Upper lobe of left lung (tissue), 6 donors: ENCODE results near the gene LRRC7. TPM values are rescaled to one million over a fixed set of nuclear protein-coding genes. Genes with fewer than 3 reads are reported as not detected.

Experiments
- ATAC-seq, 2 donors: fragments of 200-7000 bp; cut with Tn5 transposase; one replicate each; pipeline ENCODE4 v1.9.1; 2022; ENCODE audit warnings: mild to moderate bottlenecking in 2 of 2, moderate library complexity in 2 of 2; ENCODE audit not compliant: low FRiP score in 2 of 2
- DNase-seq, 2 donors: peaks; one replicate each; pipeline ENCODE4 v3.0.0-alpha.2; 2019 to 2020
- H3K27ac ChIP-seq, 4 donors: fragments of 200-600 bp; sonication (generic); one replicate each; pipeline ENCODE4 v1.5.1; 2016 to 2019
- H3K27me3 ChIP-seq, 4 donors: fragments of 200-600 bp; sonication (generic); one replicate each; pipeline ENCODE4 v1.5.1; 2017 to 2019
- H3K36me3 ChIP-seq, 4 donors: fragments of 200-600 bp; sonication (generic); one replicate each; pipeline ENCODE4 v1.5.1; 2016 to 2019
- H3K4me1 ChIP-seq, 4 donors: fragments of 200-600 bp; sonication (generic); one replicate each; pipeline ENCODE4 v1.5.1; 2018 to 2019
- H3K4me3 ChIP-seq, 4 donors: fragments of 200-600 bp; sonication (generic); one replicate each; pipeline ENCODE4 v1.5.1; 2017 to 2019; ENCODE audit warnings: mild to moderate bottlenecking in 2 of 4, moderate library complexity in 1 of 4
- H3K9me3 ChIP-seq, 4 donors: fragments of 200-600 bp; sonication (generic); one replicate each; pipeline ENCODE4 v1.5.1; 2018 to 2019
- CTCF ChIP-seq, 6 experiments: fragments of 450-650 bp in 4 of 6; fragments of 200-600 bp in 2 of 6; sonication (generic) in 2 of 6; IDR thresholded peaks; one replicate each; pipeline ENCODE4 v1.5.1; 2016 to 2019; ENCODE audit warnings: antibody characterized with exemption in 6 of 6
- EP300 ChIP-seq, 4 donors: sonication (generic); formaldehyde crosslinking; IDR thresholded peaks; one replicate each; pipeline ENCODE4 v1.5.1; 2017; ENCODE audit warnings: antibody characterized with exemption in 4 of 4, control low read depth in 2 of 4
- POLR2A ChIP-seq, 4 donors: fragments of 450-650 bp; IDR thresholded peaks; one replicate each; pipeline ENCODE4 v1.5.1; 2016 to 2017; ENCODE audit warnings: antibody characterized with exemption in 4 of 4, mild to moderate bottlenecking in 2 of 4
- POLR2AphosphoS5 ChIP-seq, 2 donors: sonication (generic); formaldehyde crosslinking; IDR thresholded peaks; one replicate each; pipeline ENCODE4 v1.5.1; 2017; ENCODE audit warnings: antibody characterized with exemption in 2 of 2
- WGBS, 2 donors: methylation state at CpG; one replicate each; pipeline ENCODE4 v1.1.5; 2017 to 2018; 5-methylcytosine and 5-hydroxymethylcytosine counted together
- total RNA-seq, 6 donors: library from RNA; depleted of rRNA in 4 of 6; stranded (reverse); fragments of >200 nt in 4 of 6; gene quantifications; one replicate each; pipeline versions ENCODE4 v1.1.0 to v1.2.1, GENCODE V29; 2016 to 2021
- donor health status: DM: no; HTN: no; CAD: no; lungs with moderate emphysema.
- donor health status: DM: no; HTN: yes; CAD: no; lungs with severe emphysema.

LRRC7 gene
- total RNA-seq, 6 donors from 2014 or later: not detected

GRCh38 chr1:69585666-69586065, 17.9 kb downstream of the LRRC7 start:
- ATAC-seq (no peak), DNase-seq (no peak)
- no peaks in the 10 kb centered on the region for H3K9me3 ChIP-seq

DNA sequence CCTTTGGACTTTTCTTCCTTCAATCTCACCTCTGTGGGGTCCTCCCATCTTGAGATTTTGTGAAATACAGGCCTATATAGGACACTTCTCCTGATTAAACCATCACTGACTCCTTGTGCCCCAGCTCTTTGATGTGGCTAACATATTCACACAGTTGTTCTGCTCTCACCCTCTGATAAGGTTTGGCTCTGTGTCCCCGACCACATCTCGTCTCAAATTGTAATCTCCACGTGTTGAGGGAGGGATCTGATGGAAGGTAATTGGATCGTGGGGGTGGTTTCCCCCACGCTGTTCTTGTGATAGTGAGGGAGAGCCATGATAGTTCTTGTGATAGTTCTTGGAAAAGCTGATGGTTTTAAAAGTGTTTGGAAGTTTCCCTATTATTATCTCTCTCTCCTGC, 19.7 kb downstream of the LRRC7 start:
- no peak overlapping the region for H3K4me3 ChIP-seq
- TF ChIP-seq POLR2AphosphoS5 (IDR thresholded peaks at IDR 0.05) (no peak), CTCF (IDR thresholded peaks at IDR 0.05) (no peak), POLR2A (IDR thresholded peaks at IDR 0.05) (no peak), EP300 (IDR thresholded peaks at IDR 0.05) (no peak)
- no peak for ATAC-seq

More at GRCh38 chr1:69585666-69586065, 17.9 kb downstream of the LRRC7 start:
- no peak overlapping the region for H3K27ac ChIP-seq
- no peak overlapping the region for H3K4me3 ChIP-seq
- 34 to 70% methylated on average over 2 of the region's 2 CpGs for WGBS, 2 donors
- no peak for TF ChIP-seq EP300 (IDR thresholded peaks at IDR 0.05)
- no peak for TF ChIP-seq CTCF (IDR thresholded peaks at IDR 0.05)
- no peak for TF ChIP-seq POLR2AphosphoS5 (IDR thresholded peaks at IDR 0.05)
- TF ChIP-seq POLR2A (IDR thresholded peaks at IDR 0.05): no peak
- H3K4me1 ChIP-seq: no peaks in the 10 kb centered on the region
- no peaks in the 10 kb centered on the region for H3K36me3 ChIP-seq
- H3K27me3 ChIP-seq: no peaks in the 10 kb centered on the region

DNA sequence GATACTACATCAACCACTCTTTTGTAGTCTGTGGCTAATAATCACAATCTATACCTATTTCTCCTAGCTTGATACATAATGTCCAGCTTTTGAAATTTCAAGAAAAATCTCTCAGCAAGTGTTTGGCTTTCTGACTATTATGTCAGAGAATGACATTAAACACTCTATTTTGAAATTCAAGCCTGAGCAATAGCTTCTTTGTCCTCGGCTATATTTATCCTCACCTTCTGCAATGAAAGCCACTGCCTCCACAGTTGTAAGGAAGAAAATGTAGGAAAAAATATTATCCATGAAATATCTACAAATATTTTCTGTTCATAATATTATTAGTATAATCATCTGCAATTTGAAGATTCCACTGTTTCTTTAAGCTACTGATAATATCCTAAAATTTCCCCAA, 22.1 kb downstream of the LRRC7 start:
- 87 to 89% methylated on average over 1 of the region's 1 CpG for WGBS, 2 donors
- DNase-seq: no peak
- TF ChIP-seq CTCF (IDR thresholded peaks at IDR 0.05) (no peak), POLR2AphosphoS5 (IDR thresholded peaks at IDR 0.05) (no peak), EP300 (IDR thresholded peaks at IDR 0.05) (no peak), POLR2A (IDR thresholded peaks at IDR 0.05) (no peak)

More for the DNA sequence above, 19.7 kb downstream of the LRRC7 start:
- H3K27ac ChIP-seq: no peak overlapping the region
- no peaks in the 10 kb centered on the region for H3K9me3 ChIP-seq
- no peaks in the 10 kb centered on the region for H3K36me3 ChIP-seq
- H3K27me3 ChIP-seq: no peaks in the 10 kb centered on the region
- H3K4me1 ChIP-seq: no peaks in the 10 kb centered on the region
- 49 to 62% methylated on average over 5 of the region's 5 CpGs for WGBS, 2 donors
- no peak for DNase-seq

GRCh38 chr1:69592341-69592740, 24.6 kb downstream of the LRRC7 start:
- Histone ChIP-seq H3K9me3 (no peaks in the 10 kb centered on the region), H3K27me3 (no peaks in the 10 kb centered on the region), H3K4me3 (no peak overlapping the region), H3K36me3 (no peaks in the 10 kb centered on the region), H3K27ac (no peak overlapping the region), H3K4me1 (no peaks in the 10 kb centered on the region)
- TF ChIP-seq EP300 (IDR thresholded peaks at IDR 0.05) (no peak), POLR2A (IDR thresholded peaks at IDR 0.05) (no peak), POLR2AphosphoS5 (IDR thresholded peaks at IDR 0.05) (no peak), CTCF (IDR thresholded peaks at IDR 0.05) (no peak)
- WGBS, 2 donors: 73 to 78% methylated on average over 6 of the region's 6 CpGs
- ATAC-seq (no peak), DNase-seq (no peak)

More for the DNA sequence above, 22.1 kb downstream of the LRRC7 start:
- Histone ChIP-seq H3K4me1 (no peaks in the 10 kb centered on the region), H3K27me3 (no peaks in the 10 kb centered on the region), H3K9me3 (no peaks in the 10 kb centered on the region), H3K4me3 (no peak overlapping the region), H3K36me3 (no peaks in the 10 kb centered on the region), H3K27ac (no peak overlapping the region)
- no peak for ATAC-seq

DNA sequence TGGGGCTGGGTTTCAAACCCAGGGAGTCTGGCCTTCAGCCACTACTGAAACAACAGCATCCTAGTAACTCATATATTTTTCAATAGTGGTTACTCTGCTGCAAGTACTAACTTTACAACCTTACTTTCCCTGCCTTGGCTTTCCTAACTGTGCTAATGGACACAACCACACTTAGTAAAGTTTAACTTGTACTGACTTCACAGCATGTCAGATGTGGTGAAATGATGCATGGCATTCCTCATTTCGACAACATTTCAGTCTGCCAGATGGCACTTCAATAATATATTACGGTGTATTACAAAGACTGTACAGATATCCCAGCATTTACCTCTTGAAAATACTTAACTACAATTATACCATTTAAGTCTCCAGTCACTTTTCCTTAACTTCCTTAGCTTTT, 27.8 kb downstream of the LRRC7 start:
- 84% methylated on average over 2 of the region's 2 CpGs for WGBS, 2 donors
- Histone ChIP-seq H3K27me3 (no peaks in the 10 kb centered on the region), H3K4me3 (no peak overlapping the region), H3K27ac (no peak overlapping the region), H3K9me3 (no peaks in the 10 kb centered on the region), H3K4me1 (no peaks in the 10 kb centered on the region), H3K36me3 (no peaks in the 10 kb centered on the region)
- DNase-seq (no peak), ATAC-seq (no peak)
- TF ChIP-seq CTCF (IDR thresholded peaks at IDR 0.05) (no peak), POLR2A (IDR thresholded peaks at IDR 0.05) (no peak), EP300 (IDR thresholded peaks at IDR 0.05) (no peak), POLR2AphosphoS5 (IDR thresholded peaks at IDR 0.05) (no peak)
